ENCODE data around the gene SP5. TPM values are rescaled to one million over a fixed set of nuclear protein-coding genes. Genes with fewer than 3 reads are reported as not detected.

Gene SP5
- total RNA-seq, 2 donors from 2014 or later, result 1.2 to 3.5 TPM

- TF ChIP-seq CTCF (IDR thresholded peaks at IDR 0.05), result no peak
- Histone ChIP-seq H3K9ac (ENCODE audit: low read depth in 2 of 2, low read length in 2 of 2) (no peak overlapping the region), H3K4me3 (no peak overlapping the region), H3K4me1 (no peaks in the 10 kb centered on the region), H3K36me3 (no peaks in the 10 kb centered on the region), H3K27ac (no peak overlapping the region), H3K9me3 (no peaks in the 10 kb centered on the region), H3K27me3 (no peaks in the 10 kb centered on the region)
- no peak for DNase-seq
- intact Hi-C loops (cut with DNase I), result no loop called here
These were observed 25.7 kb upstream of the SP5 start for GRCh38 chr2:170689481-170689880.

- H3K4me3 ChIP-seq, result no peak overlapping the region
- no peaks in the 10 kb centered on the region for H3K9me3 ChIP-seq
- no peak overlapping the region for H3K9ac ChIP-seq (ENCODE audit: low read depth in 2 of 2, low read length in 2 of 2)
- no peaks in the 10 kb centered on the region for H3K36me3 ChIP-seq
- H3K4me1 ChIP-seq, result no peaks in the 10 kb centered on the region
- no peaks in the 10 kb centered on the region for H3K27me3 ChIP-seq
- no peak for DNase-seq
- intact Hi-C loops (cut with DNase I), result no loop called here
- H3K27ac ChIP-seq, result no peak overlapping the region
- no peak for TF ChIP-seq CTCF (IDR thresholded peaks at IDR 0.05)
These were observed 24.5 kb upstream of the SP5 start for GRCh38 chr2:170690640-170691039.

- Histone ChIP-seq H3K27ac (no peak overlapping the region), H3K4me3 (no peak overlapping the region), H3K36me3 (no peaks in the 10 kb centered on the region), H3K9ac (ENCODE audit: low read depth in 2 of 2, low read length in 2 of 2) (no peak overlapping the region), H3K4me1 (no peaks in the 10 kb centered on the region), H3K9me3 (no peaks in the 10 kb centered on the region), H3K27me3 (no peaks in the 10 kb centered on the region)
- no peak for TF ChIP-seq CTCF (IDR thresholded peaks at IDR 0.05)
- intact Hi-C loops (cut with DNase I), result no loop called here
- no peak for DNase-seq
These were observed 20.8 kb upstream of the SP5 start for GRCh38 chr2:170694316-170694715.

GRCh38 chr2:170695521-170696410 lies 19.4 kb upstream of the SP5 start:
- TF ChIP-seq CTCF (IDR thresholded peaks at IDR 0.05), result no peak
- Histone ChIP-seq H3K4me1 (no peaks in the 10 kb centered on the region), H3K4me3 (no peak overlapping the region), H3K9ac (ENCODE audit: low read depth in 2 of 2, low read length in 2 of 2) (no peak overlapping the region), H3K9me3 (no peaks in the 10 kb centered on the region), H3K36me3 (no peaks in the 10 kb centered on the region), H3K27me3 (no peaks in the 10 kb centered on the region), H3K27ac (no peak overlapping the region)
- intact Hi-C loops (cut with DNase I), result no loop called here
- no peak for DNase-seq

GRCh38 chr2:170696948-170697347 lies 18.2 kb upstream of the SP5 start:
- no peak overlapping the region for H3K9ac ChIP-seq (ENCODE audit: low read depth in 2 of 2, low read length in 2 of 2)
- DNase-seq, result no peak
- no peak overlapping the region for H3K4me3 ChIP-seq
- no peaks in the 10 kb centered on the region for H3K36me3 ChIP-seq
- no peaks in the 10 kb centered on the region for H3K4me1 ChIP-seq
- no peaks in the 10 kb centered on the region for H3K27me3 ChIP-seq
- intact Hi-C loops (cut with DNase I), result no loop called here
- no peaks in the 10 kb centered on the region for H3K9me3 ChIP-seq
- no peak overlapping the region for H3K27ac ChIP-seq
- no peak for TF ChIP-seq CTCF (IDR thresholded peaks at IDR 0.05)

Data from colonic mucosa (tissue), 4 donors.